Measurements from ENCODE around the gene LRATD1. TPM values are rescaled to one million over a fixed set of nuclear protein-coding genes. Genes with fewer than 3 reads are reported as not detected.

The LRATD1 gene, protein sequence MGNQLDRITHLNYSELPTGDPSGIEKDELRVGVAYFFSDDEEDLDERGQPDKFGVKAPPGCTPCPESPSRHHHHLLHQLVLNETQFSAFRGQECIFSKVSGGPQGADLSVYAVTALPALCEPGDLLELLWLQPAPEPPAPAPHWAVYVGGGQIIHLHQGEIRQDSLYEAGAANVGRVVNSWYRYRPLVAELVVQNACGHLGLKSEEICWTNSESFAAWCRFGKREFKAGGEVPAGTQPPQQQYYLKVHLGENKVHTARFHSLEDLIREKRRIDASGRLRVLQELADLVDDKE
- polyA plus RNA-seq (2011; rRNA removed) (1.9 and 2.0 TPM in 2 replicates), polyA minus RNA-seq (2011; rRNA and poly(A)+ RNA removed) (0.69 and 1.3 TPM in 2 replicates)

- CTCF ChIA-PET = interaction anchor here (0.6 to 0.7 kb wide), 3 partner anchors 11 to 319 kb away, joined by 4 to 6 read pairs (median 6); no protein-coding TSS in a partner anchor
- TF ChIP-seq CTCF (IDR thresholded peaks at IDR 0.05; ENCODE audit: low read depth, low read length) = 0 out of 2 replicates have a peak, but pooled peaks have one; percentile 2
- no peak within 1 kb of the TSS for H3K27ac ChIP-seq (ENCODE audit: low read depth, low read length)
- peaks cover 35% of the 10 kb centered on the region for H3K27me3 ChIP-seq (ENCODE audit: control insufficient read depth, insufficient read depth, low read length)
- POLR2A ChIA-PET = no interaction called here
- DNase-seq (ENCODE audit: low read depth, low spot score) = peak; percentile 38
- peaks cover 11% of the 10 kb centered on the region; the same call in 1 of the 2 replicates for H3K9me3 ChIP-seq (ENCODE audit: control insufficient read depth, insufficient read depth, low read length)
- peak within 1 kb of the TSS; percentile 63 for H3K4me3 ChIP-seq (ENCODE audit: low read depth, low read length)
These were observed at the start of gene LRATD1 for GRCh38 chr2:14632133-14632936. Gene LRATD1, plus strand, starts transcription at chr2:14632717. Its CDS starts 1,263 bp downstream, at chr2:14633980.

GRCh38 chr2:14583059-14583458 lies 49.5 kb upstream of the LRATD1 start:
- DNase-seq (ENCODE audit: low read depth, low spot score) = no peak
- no peak for TF ChIP-seq CTCF (IDR thresholded peaks at IDR 0.05; ENCODE audit: low read depth, low read length)
- ChIA-PET CTCF (no interaction called here), POLR2A (no interaction called here)
- no peak overlapping the region for H3K27ac ChIP-seq (ENCODE audit: low read depth, low read length)
- H3K27me3 ChIP-seq (ENCODE audit: control insufficient read depth, insufficient read depth, low read length) = no peaks in the 10 kb centered on the region
- H3K9me3 ChIP-seq (ENCODE audit: control insufficient read depth, insufficient read depth, low read length) = no peaks in the 10 kb centered on the region
- no peak overlapping the region for H3K4me3 ChIP-seq (ENCODE audit: low read depth, low read length)

- ChIA-PET POLR2A (no interaction called here), CTCF (no interaction called here)
These were observed 48.7 kb upstream of the LRATD1 start for GRCh38 chr2:14583802-14584201.

DNA sequence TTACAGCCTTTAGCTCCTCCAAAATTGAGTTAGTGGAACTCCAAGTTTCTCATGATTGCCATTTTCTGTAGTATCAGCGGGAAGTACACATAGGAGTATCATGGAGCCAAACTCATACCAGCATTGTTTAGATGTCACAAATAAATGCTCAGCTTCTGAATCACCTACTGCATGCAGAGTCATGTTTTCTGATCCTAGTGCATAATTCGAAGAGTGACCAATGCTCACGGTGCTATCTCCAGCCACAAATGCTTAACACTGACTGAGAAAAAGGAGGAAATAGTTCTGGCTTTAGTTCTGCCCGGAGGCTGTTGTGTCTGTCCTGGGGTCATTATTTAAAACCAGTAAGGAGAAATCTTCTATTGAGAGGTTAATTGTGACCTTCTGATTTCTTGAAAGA lies 45.4 kb upstream of the LRATD1 start:
- ChIA-PET CTCF (no interaction called here), POLR2A (no interaction called here)
- no peak for DNase-seq (ENCODE audit: low read depth, low spot score)

More at GRCh38 chr2:14583802-14584201, 48.7 kb upstream of the LRATD1 start:
- no peaks in the 10 kb centered on the region for H3K27me3 ChIP-seq (ENCODE audit: control insufficient read depth, insufficient read depth, low read length)
- no peaks in the 10 kb centered on the region for H3K9me3 ChIP-seq (ENCODE audit: control insufficient read depth, insufficient read depth, low read length)
- no peak for DNase-seq (ENCODE audit: low read depth, low spot score)
- no peak for TF ChIP-seq CTCF (IDR thresholded peaks at IDR 0.05; ENCODE audit: low read depth, low read length)
- H3K4me3 ChIP-seq (ENCODE audit: low read depth, low read length) = no peak overlapping the region
- H3K27ac ChIP-seq (ENCODE audit: low read depth, low read length) = no peak overlapping the region

More for the DNA sequence above, 45.4 kb upstream of the LRATD1 start:
- Histone ChIP-seq H3K27me3 (ENCODE audit: control insufficient read depth, insufficient read depth, low read length) (peaks cover 4% of the 10 kb centered on the region), H3K27ac (ENCODE audit: low read depth, low read length) (no peak overlapping the region), H3K9me3 (ENCODE audit: control insufficient read depth, insufficient read depth, low read length) (no peaks in the 10 kb centered on the region), H3K4me3 (ENCODE audit: low read depth, low read length) (no peak overlapping the region)
- TF ChIP-seq CTCF (IDR thresholded peaks at IDR 0.05; ENCODE audit: low read depth, low read length) = no peak

Measured in AG04450 (cell line).